Hepatocyte (in vitro differentiated cells): ENCODE results near the gene HIVEP1. TPM values are rescaled to one million over a fixed set of nuclear protein-coding genes. Genes with fewer than 3 reads are reported as not detected.

Experiments
- DNase-seq: peaks from one replicate; pipeline ENCODE4 v3.0.0-alpha.2; 2016; ENCODE audit warnings: low spot score
- H2AFZ ChIP-seq: fragments of 200-600 bp; sonication (generic); 2 replicates; pipeline ENCODE4 v1.6.0; 2016; ENCODE audit warnings: antibody characterized with exemption, mild to moderate bottlenecking
- H3K27ac ChIP-seq: fragments of 200-600 bp; sonication (generic); 2 replicates; pipeline ENCODE4 v1.5.1; 2016; ENCODE audit warnings: mild to moderate bottlenecking
- H3K27me3 ChIP-seq: fragments of 200-600 bp; sonication (generic); 2 replicates; pipeline ENCODE4 v1.6.1; 2016
- H3K36me3 ChIP-seq: fragments of 200-600 bp; sonication (generic); replicated peaks from 2 replicates; pipeline ENCODE4 v1.5.1; 2016; ENCODE audit warnings: low read depth; ENCODE audit not compliant: insufficient read depth
- H3K4me1 ChIP-seq: fragments of 200-600 bp; sonication (generic); 2 replicates; pipeline ENCODE4 v1.5.1; 2016; ENCODE audit warnings: mild to moderate bottlenecking, moderate library complexity; ENCODE audit not compliant: insufficient read depth
- H3K4me2 ChIP-seq: fragments of 200-600 bp; sonication (generic); 2 replicates; pipeline ENCODE4 v1.6.0; 2016
- H3K4me3 ChIP-seq: fragments of 200-600 bp; sonication (generic); 2 replicates; pipeline ENCODE4 v1.5.1; 2016; ENCODE audit warnings: mild to moderate bottlenecking
- H3K79me2 ChIP-seq: fragments of 200-600 bp; sonication (generic); 2 replicates; pipeline ENCODE4 v1.6.0; 2017; ENCODE audit warnings: mild to moderate bottlenecking
- H3K9me2 ChIP-seq: fragments of 200-600 bp; sonication (generic); replicated peaks from 2 replicates; pipeline ENCODE4 v1.6.0; 2017; ENCODE audit warnings: mild to moderate bottlenecking; ENCODE audit not compliant: insufficient read depth
- H3K9me3 ChIP-seq: fragments of 200-600 bp; sonication (generic); 2 replicates; pipeline ENCODE4 v1.5.1; 2016; ENCODE audit warnings: low read depth, mild to moderate bottlenecking
- H4K20me1 ChIP-seq: fragments of 200-600 bp; sonication (generic); 2 replicates; pipeline ENCODE4 v1.6.0; 2016; ENCODE audit warnings: mild to moderate bottlenecking; ENCODE audit not compliant: insufficient read depth, poor library complexity, severe bottlenecking
- CTCF ChIP-seq: fragments of 200-600 bp; sonication (generic); IDR thresholded peaks from 2 replicates; pipeline ENCODE4 v1.5.1; 2016; ENCODE audit warnings: antibody characterized with exemption, mild to moderate bottlenecking; ENCODE audit not compliant: poor library complexity
- EZH2 ChIP-seq: fragments of 200-600 bp; sonication (generic); IDR thresholded peaks from 2 replicates; pipeline ENCODE4 v1.6.1; 2016; ENCODE audit warnings: antibody characterized with exemption, mild to moderate bottlenecking, borderline replicate concordance
- EZH2phosphoT487 ChIP-seq: fragments of 200-600 bp; sonication (generic); IDR thresholded peaks from one replicate; pipeline ENCODE4 v1.6.1; 2018; ENCODE audit warnings: antibody characterized with exemption, mild to moderate bottlenecking, low read depth, moderate library complexity; ENCODE audit not compliant: unreplicated experiment, severe bottlenecking
- WGBS: methylation state at CpG from one replicate; pipeline ENCODE4 v1.1.6; 2016; ENCODE audit warnings: low lambda C conversion rate; ENCODE audit errors: missing lambda C conversion rate; 5-methylcytosine and 5-hydroxymethylcytosine counted together
- polyA plus RNA-seq: library from polyadenylated mRNA; unstranded; fragments of >200 nt; fragmentation: Nextera tagmentation; extraction: Ambion mirVana; gene quantifications from 2 replicates; pipeline ENCODE4 v1.2.1, GENCODE V29; 2016
- total RNA-seq: library from RNA; depleted of rRNA; stranded (reverse); fragments of >200 nt; gene quantifications from 2 replicates; pipeline ENCODE4 v1.2.3, GENCODE V29; 2014

The HIVEP1 gene
- total and polyA plus RNA-seq, 2 experiments from 2014 or later = 8.7 to 33.7 TPM

- H3K4me1 ChIP-seq = no peaks in the 10 kb centered on the region
- H3K4me3 ChIP-seq = no peak overlapping the region
- H4K20me1 ChIP-seq = no peaks in the 10 kb centered on the region
- H3K4me2 ChIP-seq = no peak overlapping the region
- H2AFZ ChIP-seq = no peak overlapping the region
- 82% methylated on average over 7 of the region's 7 CpGs for WGBS
- H3K9me3 ChIP-seq = no peaks in the 10 kb centered on the region
- no peak for TF ChIP-seq EZH2
- TF ChIP-seq EZH2phosphoT487 = no peak
- TF ChIP-seq CTCF = no peak
- H3K36me3 ChIP-seq = no peaks in the 10 kb centered on the region
- H3K27me3 ChIP-seq = no peaks in the 10 kb centered on the region
- no peaks in the 10 kb centered on the region for H3K9me2 ChIP-seq
- no peak for DNase-seq
- H3K27ac ChIP-seq = no peak overlapping the region
- H3K79me2 ChIP-seq = no peaks in the 10 kb centered on the region
Measured at GRCh38 chr6:12190252-12190651, 178.1 kb downstream of the HIVEP1 start.

GRCh38 chr6:12196326-12196936 lies 184.3 kb downstream of the HIVEP1 start:
- WGBS = 77% methylated on average over 6 of the region's 6 CpGs
- Histone ChIP-seq H4K20me1 (no peaks in the 10 kb centered on the region), H2AFZ (no peak overlapping the region), H3K9me2 (no peaks in the 10 kb centered on the region), H3K27me3 (no peaks in the 10 kb centered on the region), H3K9me3 (no peaks in the 10 kb centered on the region), H3K4me2 (no peak overlapping the region), H3K4me3 (no peak overlapping the region), H3K36me3 (no peaks in the 10 kb centered on the region), H3K27ac (no peak overlapping the region), H3K79me2 (no peaks in the 10 kb centered on the region), H3K4me1 (no peaks in the 10 kb centered on the region)
- no peak for TF ChIP-seq CTCF
- no peak for DNase-seq

- H3K4me3 ChIP-seq = no peak overlapping the region
- H2AFZ ChIP-seq = no peak overlapping the region
- H3K4me1 ChIP-seq = peaks cover 4% of the 10 kb centered on the region
- no peaks in the 10 kb centered on the region for H3K79me2 ChIP-seq
- no peaks in the 10 kb centered on the region for H3K9me2 ChIP-seq
- 95% methylated on average over 3 of the region's 3 CpGs for WGBS
- no peak for TF ChIP-seq EZH2
- TF ChIP-seq EZH2phosphoT487 = no peak
- DNase-seq = no peak
- H3K9me3 ChIP-seq = no peaks in the 10 kb centered on the region
- no peaks in the 10 kb centered on the region for H3K27me3 ChIP-seq
- H3K27ac ChIP-seq = no peak overlapping the region
- H3K4me2 ChIP-seq = no peak overlapping the region
- no peaks in the 10 kb centered on the region for H4K20me1 ChIP-seq
- no peaks in the 10 kb centered on the region for H3K36me3 ChIP-seq
Measured at GRCh38 chr6:12198851-12199250, 186.7 kb downstream of the HIVEP1 start.

GRCh38 chr6:12200015-12200564 lies 188.0 kb downstream of the HIVEP1 start:
- TF ChIP-seq EZH2phosphoT487 = no peak
- TF ChIP-seq EZH2 = no peak
- no peak for TF ChIP-seq CTCF
- no peak overlapping the region for H3K27ac ChIP-seq
- no peaks in the 10 kb centered on the region for H3K9me3 ChIP-seq
- WGBS = 98% methylated on average over 3 of the region's 3 CpGs
- no peaks in the 10 kb centered on the region for H3K9me2 ChIP-seq
- no peak overlapping the region for H2AFZ ChIP-seq
- DNase-seq = no peak
- no peak overlapping the region for H3K4me3 ChIP-seq
- H3K4me1 ChIP-seq = peaks cover 4% of the 10 kb centered on the region
- no peaks in the 10 kb centered on the region for H3K36me3 ChIP-seq
- H3K79me2 ChIP-seq = no peaks in the 10 kb centered on the region
- H4K20me1 ChIP-seq = no peaks in the 10 kb centered on the region
- H3K4me2 ChIP-seq = no peak overlapping the region
- no peaks in the 10 kb centered on the region for H3K27me3 ChIP-seq
